GM23338 (cell line): Measurements from ENCODE around the gene PERM1. TPM values are rescaled to one million over a fixed set of nuclear protein-coding genes. Genes with fewer than 3 reads are reported as not detected.
"Not testable (repeated sequence)": the region's sequence is repeated elsewhere in the genome, so short reads cannot be mapped to it uniquely, and the experiment has no call there.

Source experiments
- ATAC-seq: fragments of 200-7000 bp; cut with Tn5 transposase; 3 replicates; pipeline ENCODE4 v1.9.1; 2020
- DNase-seq: peaks from one replicate; pipeline ENCODE4 v3.0.0-alpha.2; 2015; ENCODE audit warnings: low spot score
- H2AFZ ChIP-seq: fragments of 200-600 bp; sonication (generic); 2 replicates; pipeline ENCODE4 v1.8.0; 2016; ENCODE audit warnings: antibody characterized with exemption, mild to moderate bottlenecking, moderate library complexity
- H3F3A ChIP-seq: fragments of 200-600 bp; sonication (generic); replicated peaks from 2 replicates; pipeline ENCODE4 v1.8.0; 2017; ENCODE audit warnings: antibody characterized with exemption, mixed run types, low read depth
- H3K27ac ChIP-seq: fragments of 200-600 bp; sonication (generic); 2 replicates; pipeline ENCODE4 v1.6.1; 2016; ENCODE audit warnings: low read depth
- H3K27me3 ChIP-seq: fragments of 200-600 bp; sonication (generic); 2 replicates; pipeline ENCODE4 v1.8.0; 2016; ENCODE audit warnings: mild to moderate bottlenecking, mixed run types, moderate library complexity; ENCODE audit not compliant: insufficient read depth
- H3K36me3 ChIP-seq: fragments of 200-600 bp; sonication (generic); 2 replicates; pipeline ENCODE4 v1.8.0; 2016; ENCODE audit warnings: mild to moderate bottlenecking; ENCODE audit not compliant: insufficient read depth
- H3K4me1 ChIP-seq: fragments of 200-600 bp; sonication (generic); 2 replicates; pipeline ENCODE4 v1.8.0; 2016; ENCODE audit warnings: mild to moderate bottlenecking, moderate library complexity; ENCODE audit not compliant: insufficient read depth
- H3K4me2 ChIP-seq: fragments of 200-600 bp; sonication (generic); 2 replicates; pipeline ENCODE4 v1.7.1; 2017; ENCODE audit warnings: mixed run types
- H3K4me3 ChIP-seq: fragments of 200-600 bp; sonication (generic); 2 replicates; pipeline ENCODE4 v1.6.1; 2016; ENCODE audit warnings: mixed run types
- H3K79me2 ChIP-seq: fragments of 200-600 bp; sonication (generic); replicated peaks from 2 replicates; pipeline ENCODE4 v1.8.0; 2017; ENCODE audit warnings: mild to moderate bottlenecking; ENCODE audit not compliant: insufficient read depth
- H3K9me2 ChIP-seq: fragments of 200-600 bp; sonication (generic); 2 replicates; pipeline ENCODE4 v1.8.0; 2017; ENCODE audit not compliant: insufficient read depth
- H4K20me1 ChIP-seq: fragments of 200-600 bp; sonication (generic); replicated peaks from 2 replicates; pipeline ENCODE4 v1.8.0; 2017; ENCODE audit warnings: mild to moderate bottlenecking; ENCODE audit not compliant: insufficient read depth
- H3K27ac Mint-ChIP-seq: 2 replicates; pipeline ENCODE4 v1.8.0; 2020; ENCODE audit warnings: inconsistent platforms, mild to moderate bottlenecking, moderate library complexity, mixed read lengths
- H3K27me3 Mint-ChIP-seq: 3 replicates; pipeline ENCODE4 v1.8.0; 2022; ENCODE audit warnings: low read depth, mild to moderate bottlenecking, moderate library complexity, mixed read lengths, inconsistent platforms; ENCODE audit not compliant: insufficient read depth, poor library complexity
- H3K36me3 Mint-ChIP-seq: 3 replicates; pipeline ENCODE4 v1.8.0; 2021; ENCODE audit warnings: low read depth, mild to moderate bottlenecking, inconsistent platforms, moderate library complexity, mixed read lengths
- H3K4me1 Mint-ChIP-seq: 3 replicates; pipeline ENCODE4 v1.8.0; 2020; ENCODE audit warnings: mild to moderate bottlenecking, inconsistent platforms, mixed read lengths
- H3K4me3 Mint-ChIP-seq: 3 replicates; pipeline ENCODE4 v1.8.0; 2021; ENCODE audit warnings: moderate library complexity, mild to moderate bottlenecking, inconsistent platforms, mixed read lengths
- H3K9me3 Mint-ChIP-seq: 3 replicates; pipeline ENCODE4 v1.8.0; 2020; ENCODE audit warnings: moderate library complexity, mild to moderate bottlenecking, inconsistent platforms, mixed read lengths
- EZH2 ChIP-seq: fragments of 200-600 bp; sonication (generic); IDR thresholded peaks from one replicate; pipeline ENCODE4 v1.8.0; 2017; ENCODE audit warnings: antibody characterized with exemption, mild to moderate bottlenecking, low read depth; ENCODE audit not compliant: unreplicated experiment
- ZNF114 ChIP-seq: fragments of 250-450 bp; sonication (Bioruptor Pico); IDR thresholded peaks from 2 replicates; pipeline ENCODE4 v1.5.0; 2020; ENCODE audit warnings: mild to moderate bottlenecking, moderate library complexity
- ZNF331 ChIP-seq: fragments of 250-450 bp; sonication (Bioruptor Pico); IDR thresholded peaks from 2 replicates; pipeline ENCODE4 v1.5.0; 2020; ENCODE audit warnings: low read depth, mild to moderate bottlenecking, moderate library complexity
- polyA plus RNA-seq: library from polyadenylated mRNA; unstranded; fragments of >200 nt; fragmentation: Nextera tagmentation; extraction: Ambion mirVana; gene quantifications from 2 replicates; pipeline ENCODE4 v1.2.1, GENCODE V29; 2016
- total RNA-seq: library from RNA; depleted of rRNA; stranded (reverse); fragments of >200 nt; shearing (Covaris generic); gene quantifications from 2 replicates; pipeline ENCODE4 v1.2.3, GENCODE V29; 2014
- TF ChIP-seq, protein P1 (sequence below): fragments of 250-450 bp; sonication (Bioruptor Pico); IDR thresholded peaks from 2 replicates; pipeline ENCODE4 v1.5.0; 2020; ENCODE audit warnings: mild to moderate bottlenecking, moderate library complexity

Gene PERM1
- total and polyA plus RNA-seq, 2 experiments from 2014 or later: 1.1 TPM; not detected in 1

DNA sequence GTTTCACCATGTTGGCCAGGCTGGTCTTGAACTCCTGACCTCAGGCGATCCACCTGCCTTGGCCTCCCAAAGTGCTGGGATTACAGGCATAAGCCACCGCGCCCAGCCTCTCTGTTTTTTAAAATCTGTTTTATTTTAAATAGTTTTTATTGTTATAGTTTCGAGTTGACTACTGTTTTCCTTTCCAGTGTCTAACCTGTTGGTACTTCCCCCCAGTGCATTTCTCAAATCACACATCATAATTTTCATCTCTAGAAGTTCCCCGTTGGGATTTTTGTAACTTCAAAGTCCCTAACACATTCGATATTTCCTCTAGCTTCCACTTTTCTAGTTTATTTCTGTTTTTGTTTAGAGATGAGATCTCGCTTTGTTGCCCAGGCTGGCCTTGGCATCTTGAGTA lies 10.5 kb upstream of the PERM1 start (continued):
- TF ChIP-seq, protein P1, sequence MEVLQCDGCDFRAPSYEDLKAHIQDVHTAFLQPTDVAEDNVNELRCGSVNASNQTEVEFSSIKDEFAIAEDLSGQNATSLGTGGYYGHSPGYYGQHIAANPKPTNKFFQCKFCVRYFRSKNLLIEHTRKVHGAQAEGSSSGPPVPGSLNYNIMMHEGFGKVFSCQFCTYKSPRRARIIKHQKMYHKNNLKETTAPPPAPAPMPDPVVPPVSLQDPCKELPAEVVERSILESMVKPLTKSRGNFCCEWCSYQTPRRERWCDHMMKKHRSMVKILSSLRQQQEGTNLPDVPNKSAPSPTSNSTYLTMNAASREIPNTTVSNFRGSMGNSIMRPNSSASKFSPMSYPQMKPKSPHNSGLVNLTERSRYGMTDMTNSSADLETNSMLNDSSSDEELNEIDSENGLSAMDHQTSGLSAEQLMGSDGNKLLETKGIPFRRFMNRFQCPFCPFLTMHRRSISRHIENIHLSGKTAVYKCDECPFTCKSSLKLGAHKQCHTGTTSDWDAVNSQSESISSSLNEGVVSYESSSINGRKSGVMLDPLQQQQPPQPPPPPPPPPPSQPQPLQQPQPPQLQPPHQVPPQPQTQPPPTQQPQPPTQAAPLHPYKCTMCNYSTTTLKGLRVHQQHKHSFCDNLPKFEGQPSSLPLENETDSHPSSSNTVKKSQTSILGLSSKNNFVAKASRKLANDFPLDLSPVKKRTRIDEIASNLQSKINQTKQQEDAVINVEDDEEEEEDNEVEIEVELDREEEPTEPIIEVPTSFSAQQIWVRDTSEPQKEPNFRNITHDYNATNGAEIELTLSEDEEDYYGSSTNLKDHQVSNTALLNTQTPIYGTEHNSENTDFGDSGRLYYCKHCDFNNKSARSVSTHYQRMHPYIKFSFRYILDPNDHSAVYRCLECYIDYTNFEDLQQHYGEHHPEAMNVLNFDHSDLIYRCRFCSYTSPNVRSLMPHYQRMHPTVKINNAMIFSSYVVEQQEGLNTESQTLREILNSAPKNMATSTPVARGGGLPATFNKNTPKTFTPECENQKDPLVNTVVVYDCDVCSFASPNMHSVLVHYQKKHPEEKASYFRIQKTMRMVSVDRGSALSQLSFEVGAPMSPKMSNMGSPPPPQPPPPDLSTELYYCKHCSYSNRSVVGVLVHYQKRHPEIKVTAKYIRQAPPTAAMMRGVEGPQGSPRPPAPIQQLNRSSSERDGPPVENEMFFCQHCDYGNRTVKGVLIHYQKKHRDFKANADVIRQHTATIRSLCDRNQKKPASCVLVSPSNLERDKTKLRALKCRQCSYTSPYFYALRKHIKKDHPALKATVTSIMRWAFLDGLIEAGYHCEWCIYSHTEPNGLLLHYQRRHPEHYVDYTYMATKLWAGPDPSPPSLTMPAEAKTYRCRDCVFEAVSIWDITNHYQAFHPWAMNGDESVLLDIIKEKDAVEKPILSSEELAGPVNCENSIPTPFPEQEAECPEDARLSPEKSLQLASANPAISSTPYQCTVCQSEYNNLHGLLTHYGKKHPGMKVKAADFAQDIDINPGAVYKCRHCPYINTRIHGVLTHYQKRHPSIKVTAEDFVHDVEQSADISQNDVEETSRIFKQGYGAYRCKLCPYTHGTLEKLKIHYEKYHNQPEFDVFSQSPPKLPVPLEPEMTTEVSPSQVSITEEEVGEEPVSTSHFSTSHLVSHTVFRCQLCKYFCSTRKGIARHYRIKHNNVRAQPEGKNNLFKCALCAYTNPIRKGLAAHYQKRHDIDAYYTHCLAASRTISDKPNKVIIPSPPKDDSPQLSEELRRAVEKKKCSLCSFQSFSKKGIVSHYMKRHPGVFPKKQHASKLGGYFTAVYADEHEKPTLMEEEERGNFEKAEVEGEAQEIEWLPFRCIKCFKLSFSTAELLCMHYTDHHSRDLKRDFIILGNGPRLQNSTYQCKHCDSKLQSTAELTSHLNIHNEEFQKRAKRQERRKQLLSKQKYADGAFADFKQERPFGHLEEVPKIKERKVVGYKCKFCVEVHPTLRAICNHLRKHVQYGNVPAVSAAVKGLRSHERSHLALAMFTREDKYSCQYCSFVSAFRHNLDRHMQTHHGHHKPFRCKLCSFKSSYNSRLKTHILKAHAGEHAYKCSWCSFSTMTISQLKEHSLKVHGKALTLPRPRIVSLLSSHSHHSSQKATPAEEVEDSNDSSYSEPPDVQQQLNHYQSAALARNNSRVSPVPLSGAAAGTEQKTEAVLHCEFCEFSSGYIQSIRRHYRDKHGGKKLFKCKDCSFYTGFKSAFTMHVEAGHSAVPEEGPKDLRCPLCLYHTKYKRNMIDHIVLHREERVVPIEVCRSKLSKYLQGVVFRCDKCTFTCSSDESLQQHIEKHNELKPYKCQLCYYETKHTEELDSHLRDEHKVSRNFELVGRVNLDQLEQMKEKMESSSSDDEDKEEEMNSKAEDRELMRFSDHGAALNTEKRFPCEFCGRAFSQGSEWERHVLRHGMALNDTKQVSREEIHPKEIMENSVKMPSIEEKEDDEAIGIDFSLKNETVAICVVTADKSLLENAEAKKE (CRISPR knock-in tag): no peak

DNA sequence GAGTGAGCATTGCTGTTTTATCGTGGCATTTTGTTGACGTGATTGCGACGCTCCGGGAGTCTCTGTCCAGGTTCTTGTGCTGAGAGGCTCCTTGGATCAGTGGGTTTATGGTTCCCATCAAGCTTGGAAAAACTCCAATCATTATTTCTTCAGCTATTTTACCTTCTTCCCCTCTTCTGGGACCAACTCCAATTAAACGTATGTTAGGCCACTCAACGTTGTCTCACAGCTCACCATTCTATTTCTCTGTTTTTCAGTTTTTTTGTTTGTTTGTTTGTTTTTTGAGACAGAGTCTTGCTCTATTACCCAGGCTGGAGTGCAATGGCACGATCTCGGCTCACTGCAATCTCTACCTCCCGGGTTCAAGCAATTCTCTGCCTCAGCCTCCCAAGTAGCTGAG lies 10.0 kb upstream of the PERM1 start:
- DNase-seq (no peak), ATAC-seq (no peak)
- Mint-ChIP-seq H3K27me3 (peaks cover 72% of the 10 kb centered on the region), H3K27ac (no peak overlapping the region), H3K9me3 (peaks cover 21% of the 10 kb centered on the region), H3K36me3 (peaks cover 4% of the 10 kb centered on the region), H3K4me3 (no peak overlapping the region), H3K4me1 (peaks cover 3% of the 10 kb centered on the region)
- Histone ChIP-seq H3K4me1 (no peaks in the 10 kb centered on the region; the same call in 1 of the 2 replicates), H3K9me2 (no peaks in the 10 kb centered on the region), H3K27ac (no peak overlapping the region), H3K36me3 (no peaks in the 10 kb centered on the region), H2AFZ (no peak overlapping the region), H3K4me3 (no peak overlapping the region), H3F3A (0 out of 2 replicates have a peak, but pooled peaks cover under 1% of the 10 kb centered on the region), H3K27me3 (peaks cover 92% of the 10 kb centered on the region), H3K79me2 (no peaks in the 10 kb centered on the region), H4K20me1 (no peaks in the 10 kb centered on the region), H3K4me2 (no peak overlapping the region)
- no peak for TF ChIP-seq ZNF114 (CRISPR knock-in tag)
- no peak for TF ChIP-seq EZH2
- TF ChIP-seq, protein P1 (CRISPR knock-in tag): no peak
- no peak for TF ChIP-seq ZNF331 (CRISPR knock-in tag)

DNA sequence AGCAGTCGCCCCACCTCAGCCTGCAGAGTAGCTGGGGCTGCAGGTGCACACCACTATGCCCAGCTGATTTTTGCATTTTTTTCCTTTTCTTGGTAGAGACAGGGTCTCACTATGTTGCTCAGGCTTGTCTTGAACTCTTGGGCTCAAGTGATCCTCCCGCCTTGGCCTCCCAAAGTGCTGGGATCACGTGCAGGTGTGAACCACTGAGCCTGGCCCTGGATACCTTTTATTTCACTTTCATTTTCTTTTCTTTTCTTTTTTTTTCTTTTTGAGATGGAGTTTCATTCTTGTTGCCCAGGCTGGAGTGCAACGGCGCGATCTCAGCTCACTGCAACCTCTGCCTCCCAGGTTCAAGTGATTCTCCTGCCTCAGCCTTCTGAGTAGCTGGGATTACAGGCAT lies 9.4 kb upstream of the PERM1 start:
- not testable (repeated sequence) for H3K4me3 Mint-ChIP-seq, H3F3A ChIP-seq, H3K36me3 Mint-ChIP-seq, H3K36me3 ChIP-seq, DNase-seq, H3K4me1 Mint-ChIP-seq, H3K9me2 ChIP-seq, H2AFZ ChIP-seq, H3K27ac Mint-ChIP-seq, H3K27ac ChIP-seq, H3K4me3 ChIP-seq, H3K4me1 ChIP-seq, ATAC-seq, H4K20me1 ChIP-seq, H3K79me2 ChIP-seq, H3K4me2 ChIP-seq
- Mint-ChIP-seq H3K27me3 (peaks cover 73% of the 10 kb centered on the region), H3K9me3 (peaks cover 21% of the 10 kb centered on the region)
- H3K27me3 ChIP-seq: peaks cover 93% of the 10 kb centered on the region
